H1 (cell line): ENCODE data around the gene PCDHGA1. TPM values are rescaled to one million over a fixed set of nuclear protein-coding genes. Genes with fewer than 3 reads are reported as not detected.

Experiments
- BCL11A ChIP-seq, 2 experiments: IDR thresholded peaks; one replicate each; pipeline ENCODE4 v1.6.1; 2011; ENCODE audit warnings: low read depth in 2 of 2, low read length in 2 of 2, mild to moderate bottlenecking in 2 of 2
- NANOG ChIP-seq: IDR thresholded peaks from 2 replicates; pipeline ENCODE4 v1.6.1; 2011; ENCODE audit warnings: low read length, low read depth, mild to moderate bottlenecking, inconsistent platforms; ENCODE audit not compliant: insufficient read depth, poor library complexity, severe bottlenecking
- NRF1 ChIP-seq: IDR thresholded peaks from 2 replicates; pipeline ENCODE4 v1.6.1; 2011; ENCODE audit warnings: mild to moderate bottlenecking, low read depth, low read length, improper control_type of control experiment
- POLR2AphosphoS5 ChIP-seq: IDR thresholded peaks from 2 replicates; pipeline ENCODE4 v1.6.1; 2011; ENCODE audit warnings: low read depth, low read length
- RNF2 ChIP-seq: fragments of 200-900, 300-1000 bp; sonication (generic); IDR thresholded peaks from 2 replicates; pipeline ENCODE4 v1.7.1; 2016; ENCODE audit warnings: borderline replicate concordance, low read depth, mild to moderate bottlenecking, antibody characterized with exemption, low read length; ENCODE audit not compliant: poor library complexity, severe bottlenecking; ENCODE audit errors: missing control alignments
- SAP30 ChIP-seq: fragments of 300-600 bp; sonication (generic); IDR thresholded peaks from 2 replicates; pipeline ENCODE4 v1.7.1; 2012; ENCODE audit warnings: low read length, moderate library complexity, mild to moderate bottlenecking, inconsistent platforms; ENCODE audit not compliant: insufficient read depth, insufficient replicate concordance
- SIN3A ChIP-seq, 2 experiments: IDR thresholded peaks in 1 of 2; conservative IDR thresholded peaks in 1 of 2; 2 replicates each; pipeline ENCODE4 v1.6.1; 2011 to 2012; ENCODE audit warnings: low read length in 2 of 2, improper control_type of control experiment in 1 of 2, low read depth in 1 of 2, mild to moderate bottlenecking in 1 of 2
- SP4 ChIP-seq: IDR thresholded peaks from 2 replicates; pipeline ENCODE4 v1.6.1; 2012; ENCODE audit warnings: low read length, inconsistent platforms
- polyA plus RNA-seq, 7 experiments: library from polyadenylated mRNA; depleted of rRNA in 3 of 7; stranded (reverse) in 5 of 7; unstranded in 2 of 7; fragments of >200 nt in 5 of 7; fragments of 200-250 nt in 2 of 7; gene quantifications; 1 replicate in 5 of 7; 2 replicates in 1 of 7; 4 replicates in 1 of 7; pipeline versions ENCODE4 v1.2.1 to v1.2.3, GENCODE V29; 2011 to 2013; ENCODE audit warnings: missing spikeins in 2 of 7, mixed read lengths in 2 of 7
- total RNA-seq: library from RNA; stranded (reverse); fragmentation: NEBNext Ultra II Directional; extraction: Animal tissue kit (Norgen Biotek cat#: 25700); gene quantifications from 2 replicates; pipeline ENCODE4 v1.2.1, GENCODE V29; 2021

The PCDHGA1 gene
- total and polyA plus RNA-seq, 2 of the 8 experiments (the other 6 are each of a cell fraction or from before 2014, with no cell fraction given): 0.57 to 0.89 TPM

GRCh38 chr5:141506381-141507155 lies 176.3 kb downstream of the PCDHGA1 start (continued):
- TF ChIP-seq NANOG: no peak
- TF ChIP-seq SP4: no peak
- no peak for TF ChIP-seq BCL11A (IDR thresholded peaks at IDR 0.05; ENCODE audit: low read depth in 2 of 2, low read length in 2 of 2)
- TF ChIP-seq SAP30: no peak
- TF ChIP-seq SIN3A (conservative IDR thresholded peaks at IDR 0.05 in 1 of 2, IDR thresholded peaks at IDR 0.05 in 1 of 2; ENCODE audit: low read depth in 1 of 2, low read length in 2 of 2): no peak
- TF ChIP-seq NRF1: no peak
- TF ChIP-seq POLR2AphosphoS5: no peak
- TF ChIP-seq RNF2: no peak
